Measurements from ENCODE around the gene SEC22B. TPM values are rescaled to one million over a fixed set of nuclear protein-coding genes. Genes with fewer than 3 reads are reported as not detected.
"Not testable (repeated sequence)": the region's sequence is repeated elsewhere in the genome, so short reads cannot be mapped to it uniquely, and the experiment has no call there.

Gene SEC22B
- total RNA-seq, 1 donor from 2014 or later = 26.7 TPM

DNA sequence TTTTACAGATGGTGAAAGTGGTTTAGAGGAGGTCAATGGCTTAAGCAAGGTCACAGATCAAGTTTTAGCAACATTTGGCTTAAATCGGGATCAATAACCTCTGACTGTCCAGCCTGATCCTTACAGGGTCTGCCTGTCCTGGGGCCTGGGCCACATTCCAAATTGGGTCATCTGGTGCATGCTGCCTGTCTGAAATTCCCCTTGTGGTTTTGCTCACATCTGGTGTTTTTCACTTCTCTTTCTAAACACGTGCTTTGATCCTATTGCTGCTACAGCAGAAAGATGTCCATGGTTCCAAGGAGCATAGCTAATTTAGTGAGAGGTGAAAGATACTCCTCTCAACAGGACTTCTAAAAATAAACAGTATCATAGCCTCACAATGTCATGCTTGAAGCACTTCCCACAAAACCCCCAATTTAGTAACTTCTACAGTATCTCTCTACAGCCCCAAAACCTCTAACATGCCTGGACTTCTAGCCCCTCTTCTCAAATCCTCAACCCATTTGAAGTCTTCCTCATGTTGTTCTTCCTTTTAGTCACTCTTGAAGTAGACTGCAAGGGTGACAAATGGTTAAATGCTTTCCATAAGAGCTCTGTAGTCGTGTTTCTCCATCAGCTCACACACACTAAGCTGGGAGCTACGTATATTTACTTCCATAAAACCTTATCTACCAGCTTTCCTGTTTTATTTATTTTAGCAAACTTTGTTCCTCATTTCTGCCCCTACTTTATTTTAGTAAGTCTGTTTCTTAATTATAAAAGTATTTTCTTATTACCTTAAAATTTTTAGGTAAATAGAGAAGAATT lies 58.7 kb downstream of the SEC22B start:
- not testable (repeated sequence) for DNase-seq (ENCODE audit: low read depth, low spot score)

DNA sequence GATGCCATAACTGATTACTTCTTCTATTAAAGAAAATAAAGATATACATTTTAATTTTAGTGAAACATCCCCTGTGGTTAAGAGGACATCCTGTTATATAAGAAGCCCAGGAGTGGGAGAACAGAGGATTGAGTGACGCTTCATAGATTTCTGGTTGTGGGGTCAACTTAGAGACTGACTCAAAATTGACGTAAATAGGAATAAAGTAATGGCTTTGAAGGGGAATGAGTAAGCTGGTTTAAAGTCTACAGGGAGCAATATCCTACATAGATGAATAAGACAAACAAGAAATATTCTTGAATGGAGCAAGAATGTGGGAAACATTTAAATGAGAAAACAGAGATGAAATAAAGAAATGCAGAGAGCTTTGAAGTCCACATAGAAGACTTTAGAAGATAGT lies 60.2 kb downstream of the SEC22B start:
- not testable (repeated sequence) for DNase-seq (ENCODE audit: low read depth, low spot score)

DNA sequence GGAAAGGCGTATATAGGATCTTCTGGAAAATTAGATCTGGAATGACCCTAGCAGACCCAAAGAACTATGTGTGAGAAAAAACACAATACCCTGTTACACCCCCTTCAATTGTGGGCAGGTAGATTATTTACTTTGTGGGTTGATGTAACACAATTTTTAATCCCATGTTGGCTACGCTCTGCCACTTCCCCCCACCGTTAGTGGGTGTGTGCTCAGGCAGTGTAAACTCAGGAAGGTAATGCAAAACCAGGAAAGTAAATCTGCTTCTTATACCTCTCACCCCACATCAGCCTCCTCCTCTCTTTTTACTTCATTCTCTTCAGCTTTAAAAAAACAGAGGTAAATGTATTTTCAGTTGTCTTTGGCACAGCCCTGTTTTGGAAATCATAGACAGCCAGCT lies 63.2 kb downstream of the SEC22B start:
- not testable (repeated sequence) for DNase-seq (ENCODE audit: low read depth, low spot score)

DNA sequence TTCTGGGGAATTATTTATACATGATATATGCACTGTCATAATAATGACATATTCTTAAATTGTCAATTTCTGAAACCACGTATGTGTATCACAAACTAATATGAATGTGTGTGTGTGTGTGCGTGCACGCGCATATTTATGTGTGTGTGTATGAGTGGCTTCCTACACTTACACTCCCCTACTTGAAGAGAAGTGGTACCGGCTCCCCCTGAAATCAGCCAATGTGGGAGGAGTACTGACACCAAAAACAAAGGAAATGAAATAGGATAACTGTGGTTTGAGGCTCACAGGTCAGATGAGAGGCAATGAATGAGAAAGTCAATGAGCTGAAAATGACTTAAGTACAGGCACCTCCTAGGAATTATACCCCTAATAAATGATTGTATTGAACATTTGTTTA lies 64.1 kb downstream of the SEC22B start:
- DNase-seq (ENCODE audit: low read depth, low spot score) = not testable (repeated sequence)

DNA sequence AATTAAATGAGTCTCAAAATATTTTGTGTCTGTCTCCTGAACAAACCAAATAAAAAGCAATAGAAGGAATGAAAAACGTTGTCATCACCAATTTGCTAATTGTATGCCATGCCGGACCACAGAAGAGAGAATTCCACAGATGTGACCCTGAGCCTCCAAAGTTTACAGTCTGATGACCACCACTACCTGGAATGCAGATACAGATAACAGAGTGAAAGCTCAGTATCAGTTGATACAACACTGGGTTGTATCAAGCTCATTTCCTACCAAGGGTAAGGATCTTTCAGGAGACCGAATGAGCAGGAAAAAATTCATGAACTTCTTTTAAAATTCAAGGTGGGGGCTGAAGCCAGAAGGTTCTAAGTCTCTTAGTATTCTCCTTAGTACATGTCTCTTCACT lies 64.5 kb downstream of the SEC22B start:
- DNase-seq (ENCODE audit: low read depth, low spot score) = not testable (repeated sequence)

DNA sequence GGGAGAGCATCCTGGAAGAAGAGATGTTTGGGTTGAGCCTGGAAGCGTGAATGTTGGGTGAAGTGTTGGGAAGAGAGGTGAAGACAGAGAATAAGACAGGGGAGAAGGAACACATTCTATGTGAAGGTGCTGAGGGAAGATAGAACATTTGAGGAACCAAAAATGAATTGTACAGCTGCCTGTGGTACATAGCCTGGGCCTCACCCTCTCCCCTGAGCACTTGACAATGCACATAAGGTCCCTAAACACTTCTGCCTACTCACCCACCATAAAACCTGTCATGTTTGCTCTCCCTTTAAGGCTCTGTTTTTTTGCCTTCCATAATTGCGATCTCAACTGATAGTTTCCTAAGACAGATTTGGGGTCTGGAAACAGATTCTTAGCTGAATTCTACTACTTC lies 65.3 kb downstream of the SEC22B start:
- DNase-seq (ENCODE audit: low read depth, low spot score) = not testable (repeated sequence)

DNA sequence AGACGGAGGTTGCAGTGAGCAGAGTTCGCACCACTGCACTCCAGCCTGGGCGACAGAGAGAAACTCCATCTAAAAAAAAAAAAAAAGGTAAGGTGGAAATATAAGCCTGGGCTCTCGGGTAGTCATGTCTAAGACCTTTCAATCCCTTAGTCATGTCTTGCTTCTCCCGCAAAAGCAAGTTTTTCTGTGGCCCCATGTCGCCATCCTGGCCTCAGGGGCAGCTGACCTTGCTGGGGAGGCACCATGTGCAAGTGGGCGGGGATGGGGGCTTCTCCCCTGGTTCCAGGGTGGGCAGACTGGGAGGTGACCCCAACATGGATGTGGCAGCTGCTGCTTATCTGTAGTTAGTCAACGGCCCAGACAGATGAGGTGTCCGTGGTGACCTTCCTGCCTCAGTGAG lies 66.7 kb downstream of the SEC22B start:
- DNase-seq (ENCODE audit: low read depth, low spot score) = not testable (repeated sequence)

DNA sequence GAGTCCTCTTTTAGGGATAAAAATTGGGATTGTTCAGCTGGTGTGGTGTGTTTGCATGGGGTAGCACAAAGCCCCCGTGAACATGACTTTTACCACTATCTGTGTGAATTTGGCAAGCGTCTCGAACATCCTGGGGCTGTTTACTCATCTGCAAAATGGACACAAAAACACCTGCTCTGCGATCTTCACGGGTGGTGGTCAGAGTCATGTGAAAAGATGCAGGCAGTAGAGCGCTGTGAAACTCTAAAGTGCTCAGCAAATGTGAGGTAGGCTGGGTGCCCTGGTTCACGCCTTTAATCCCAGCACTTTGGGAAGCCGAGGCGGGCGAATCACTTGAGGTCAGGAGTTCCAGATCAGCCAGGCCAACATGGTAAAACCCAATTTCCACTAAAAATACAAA lies 67.1 kb downstream of the SEC22B start:
- DNase-seq (ENCODE audit: low read depth, low spot score) = not testable (repeated sequence)

DNA sequence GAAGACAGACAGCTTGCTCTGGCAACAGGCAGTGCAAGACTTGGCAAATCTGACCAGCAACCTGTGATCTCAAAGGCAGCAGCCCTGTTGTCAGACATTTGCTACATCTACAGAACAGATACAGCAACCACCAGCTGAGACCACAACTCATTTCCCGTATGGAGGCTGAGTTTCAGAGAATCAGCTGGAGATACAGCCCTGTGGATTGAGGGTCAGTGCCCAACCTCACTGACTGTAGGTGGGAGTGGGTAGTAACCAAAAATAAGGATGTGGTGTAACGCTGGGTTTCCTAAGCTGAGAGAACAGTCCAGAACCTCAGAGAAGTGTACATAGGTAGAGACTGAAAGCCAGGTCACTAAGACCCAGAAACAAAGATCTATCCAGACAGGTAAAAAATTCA lies 71.0 kb downstream of the SEC22B start:
- DNase-seq (ENCODE audit: low read depth, low spot score) = not testable (repeated sequence)

DNA sequence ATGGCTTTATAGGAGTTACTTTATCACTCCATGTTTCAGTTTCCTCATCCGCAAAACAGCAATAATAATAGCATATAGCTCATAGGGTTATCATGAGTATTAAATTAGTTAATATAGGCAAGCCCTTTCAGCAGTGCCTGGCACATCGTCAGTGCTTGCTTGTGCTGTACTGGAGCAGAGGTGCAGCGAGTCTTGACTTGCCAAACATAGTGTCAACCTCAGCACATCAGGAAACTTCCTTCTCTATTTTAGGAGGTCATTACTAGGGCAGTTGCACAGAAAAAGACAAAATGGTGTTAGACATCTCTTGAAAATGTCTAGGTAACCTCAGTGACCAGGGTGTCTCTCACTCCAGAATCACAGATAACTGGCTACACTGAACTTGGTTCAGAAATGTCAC lies 72.6 kb downstream of the SEC22B start:
- DNase-seq (ENCODE audit: low read depth, low spot score) = not testable (repeated sequence)

DNA sequence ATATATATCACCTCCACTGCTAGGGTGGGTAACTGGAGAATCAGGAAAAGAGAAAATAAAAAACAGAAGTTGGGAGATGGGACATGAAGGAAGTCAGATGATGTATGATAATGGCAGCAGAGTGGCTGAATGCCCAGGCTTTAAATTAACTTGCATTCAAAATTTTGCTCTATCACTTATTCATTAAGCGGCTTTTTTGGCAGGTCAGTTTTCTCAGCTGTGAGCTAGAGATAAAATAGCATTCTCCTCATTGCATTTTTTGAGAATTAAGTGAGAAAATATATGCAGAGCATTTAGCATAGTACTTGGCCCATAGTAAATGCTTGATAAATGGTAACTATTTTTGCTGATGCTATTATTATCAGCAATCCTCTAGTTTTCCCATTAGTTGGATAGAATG lies 74.7 kb downstream of the SEC22B start:
- not testable (repeated sequence) for DNase-seq (ENCODE audit: low read depth, low spot score)

Other genes with a start within 250 kb of the SEC22B start
- gene NOTCH2, start 106.9 kb downstream of the SEC22B start, total RNA-seq = 42.9 and 52.1 TPM in 2 replicates
- gene NBPF8, start 238.5 kb upstream of the SEC22B start, total RNA-seq = 9.9 and 15.1 TPM in 2 replicates